DMS79 (cell line): ENCODE measurements around the gene PODNL1.

Experiments used
- DNase-seq: peaks from one replicate; lab custom pipeline; 2025; lab: John Stamatoyannopoulos, UW

The PODNL1 gene

GRCh38 chr19:13888281-13888680 lies 49.9 kb downstream of the PODNL1 start:
- DNase-seq, result no peak

GRCh38 chr19:13887517-13887916 lies 50.7 kb downstream of the PODNL1 start:
- no peak for DNase-seq

GRCh38 chr19:13887018-13887436 lies 51.2 kb downstream of the PODNL1 start:
- no peak for DNase-seq

GRCh38 chr19:13885826-13886365 lies 52.3 kb downstream of the PODNL1 start:
- no peak for DNase-seq

GRCh38 chr19:13884726-13885591 lies 53.3 kb downstream of the PODNL1 start:
- peak; percentile 74 for DNase-seq

GRCh38 chr19:13883516-13884064 lies 54.6 kb downstream of the PODNL1 start:
- DNase-seq, result no peak

- no peak for DNase-seq
Observed at GRCh38 chr19:13882836-13883235, 55.4 kb downstream of the PODNL1 start.

- no peak for DNase-seq
Observed at GRCh38 chr19:13882419-13882795, 55.8 kb downstream of the PODNL1 start.

GRCh38 chr19:13881692-13882418 lies 56.4 kb downstream of the PODNL1 start:
- no peak for DNase-seq

- DNase-seq, result no peak
Observed at GRCh38 chr19:13881251-13881691, 56.9 kb downstream of the PODNL1 start.
